ENCODE data around the gene LGALS3.

GRCh38 chr14:55121628-55122439 lies 7.2 kb upstream of the LGALS3 start:
- no peak for TF ChIP-seq CTCF (IDR thresholded peaks at IDR 0.05)
- TF ChIP-seq POLR2A (IDR thresholded peaks at IDR 0.05), result peak in 1 of 2 donors; percentile 13

All from Peyer's patch (tissue), 4 donors.